PC-9 (cell line): ENCODE results near the gene TULP4.

ENCODE experiments used
- EZH2 ChIP-seq: fragments of 200-600 bp; sonication (generic); IDR thresholded peaks from 2 replicates; pipeline ENCODE4 v1.8.0; 2017; ENCODE audit warnings: antibody characterized with exemption, low read depth
- TF ChIP-seq, protein P1 (sequence below): fragments of 200-600 bp; sonication (generic); conservative IDR thresholded peaks from 2 replicates; pipeline ENCODE4 v1.6.1; 2017; ENCODE audit warnings: mixed run types, antibody characterized with exemption, mild to moderate bottlenecking, moderate library complexity

DNA sequence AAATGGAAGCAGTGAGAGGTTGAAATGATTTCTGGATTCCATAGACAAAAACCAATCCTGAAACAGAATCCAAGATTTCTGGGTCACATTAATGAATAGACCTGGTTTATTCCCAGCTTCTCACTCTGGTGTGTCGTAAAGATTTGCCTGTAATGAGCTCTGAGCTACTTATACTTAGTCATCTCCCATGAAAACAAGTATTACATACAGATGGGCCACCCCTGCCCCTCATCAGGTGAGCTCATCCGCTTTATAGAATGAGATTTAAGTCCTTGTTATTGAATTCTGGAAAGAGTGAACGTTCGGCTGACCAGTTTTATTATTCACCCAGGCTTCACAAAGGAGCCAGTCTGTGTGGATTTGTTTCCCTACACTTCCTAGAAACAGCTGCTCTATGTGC, 200.5 kb downstream of the TULP4 start:
- TF ChIP-seq, protein P1, sequence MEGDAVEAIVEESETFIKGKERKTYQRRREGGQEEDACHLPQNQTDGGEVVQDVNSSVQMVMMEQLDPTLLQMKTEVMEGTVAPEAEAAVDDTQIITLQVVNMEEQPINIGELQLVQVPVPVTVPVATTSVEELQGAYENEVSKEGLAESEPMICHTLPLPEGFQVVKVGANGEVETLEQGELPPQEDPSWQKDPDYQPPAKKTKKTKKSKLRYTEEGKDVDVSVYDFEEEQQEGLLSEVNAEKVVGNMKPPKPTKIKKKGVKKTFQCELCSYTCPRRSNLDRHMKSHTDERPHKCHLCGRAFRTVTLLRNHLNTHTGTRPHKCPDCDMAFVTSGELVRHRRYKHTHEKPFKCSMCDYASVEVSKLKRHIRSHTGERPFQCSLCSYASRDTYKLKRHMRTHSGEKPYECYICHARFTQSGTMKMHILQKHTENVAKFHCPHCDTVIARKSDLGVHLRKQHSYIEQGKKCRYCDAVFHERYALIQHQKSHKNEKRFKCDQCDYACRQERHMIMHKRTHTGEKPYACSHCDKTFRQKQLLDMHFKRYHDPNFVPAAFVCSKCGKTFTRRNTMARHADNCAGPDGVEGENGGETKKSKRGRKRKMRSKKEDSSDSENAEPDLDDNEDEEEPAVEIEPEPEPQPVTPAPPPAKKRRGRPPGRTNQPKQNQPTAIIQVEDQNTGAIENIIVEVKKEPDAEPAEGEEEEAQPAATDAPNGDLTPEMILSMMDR, result no peak
- TF ChIP-seq EZH2, result no peak
